HepG2 (cell line): ENCODE results near the gene MXRA8. TPM values are rescaled to one million over a fixed set of nuclear protein-coding genes. Genes with fewer than 3 reads are reported as not detected.

Source experiments
- EHMT2 ChIP-seq: fragments of 200-600 bp; sonication (generic); IDR thresholded peaks from 2 replicates; pipeline ENCODE4 v1.7.0; 2017; ENCODE audit warnings: antibody characterized with exemption, low read depth, low read length, borderline replicate concordance
- FOXA3 ChIP-seq: IDR thresholded peaks from 2 replicates; pipeline ENCODE4 v1.6.1; 2016; ENCODE audit warnings: missing genetic modification reagents, missing compliant biosample characterization
- GATAD2A ChIP-seq: IDR thresholded peaks from 2 replicates; pipeline ENCODE4 v1.6.1; 2016
- KDM4B ChIP-seq: sonication (generic); formaldehyde crosslinking; IDR thresholded peaks from 2 replicates; pipeline ENCODE4 v1.4.0; 2020; ENCODE audit warnings: missing genetic modification reagents
- RERE ChIP-seq: IDR thresholded peaks from 2 replicates; pipeline ENCODE4 v1.6.1; 2016; ENCODE audit warnings: low read depth, missing genetic modification reagents, missing compliant biosample characterization
- SNAPC2 ChIP-seq: sonication (generic); formaldehyde crosslinking; IDR thresholded peaks from 2 replicates; pipeline ENCODE4 v1.8.1; 2022; ENCODE audit warnings: mild to moderate bottlenecking, missing genetic modification reagents
- SNAPC5 ChIP-seq: sonication (generic); formaldehyde crosslinking; IDR thresholded peaks from 2 replicates; pipeline ENCODE4 v1.8.1; 2023; ENCODE audit warnings: mild to moderate bottlenecking, missing genetic modification reagents, borderline replicate concordance
- TOE1 ChIP-seq: sonication (generic); formaldehyde crosslinking; IDR thresholded peaks from 2 replicates; pipeline ENCODE4 v1.4.0; 2020; ENCODE audit warnings: mild to moderate bottlenecking, missing genetic modification reagents
- ZBED4 ChIP-seq: sonication (generic); formaldehyde crosslinking; IDR thresholded peaks from 2 replicates; pipeline ENCODE4 v1.4.0; 2020; ENCODE audit warnings: missing genetic modification reagents, borderline replicate concordance
- ZNF333 ChIP-seq: sonication (generic); formaldehyde crosslinking; IDR thresholded peaks from 2 replicates; pipeline ENCODE4 v1.4.0; 2020; ENCODE audit warnings: mild to moderate bottlenecking, missing genetic modification reagents, borderline replicate concordance
- ZNF660 ChIP-seq: sonication (generic); formaldehyde crosslinking; IDR thresholded peaks from 2 replicates; pipeline ENCODE4 v1.5.1; 2020; ENCODE audit warnings: mild to moderate bottlenecking, low read depth, missing genetic modification reagents, borderline replicate concordance
- ZNF766 ChIP-seq: sonication (generic); formaldehyde crosslinking; IDR thresholded peaks from 2 replicates; pipeline ENCODE4 v1.5.0; 2020; ENCODE audit warnings: missing genetic modification reagents, borderline replicate concordance
- ZNF772 ChIP-seq: sonication (generic); formaldehyde crosslinking; IDR thresholded peaks from 2 replicates; pipeline ENCODE4 v1.5.0; 2020; ENCODE audit warnings: mild to moderate bottlenecking, missing genetic modification reagents
- polyA plus RNA-seq, 8 experiments: library from polyadenylated mRNA; depleted of rRNA in 3 of 8; stranded (reverse) in 7 of 8; unstranded in 1 of 8; fragments of >200 nt; fragmentation: Illumina TruSeq in 4 of 8; extraction: Trizol in 4 of 8; gene quantifications; 2 replicates each; pipeline versions ENCODE4 v1.2.1 to v1.2.3, GENCODE V29; 2011 to 2016; ENCODE audit warnings: low read depth in 4 of 8, missing spikeins in 1 of 8, mixed read lengths in 1 of 8; ENCODE audit not compliant: insufficient read depth in 1 of 8
- total RNA-seq, 5 experiments: library from RNA; depleted of rRNA; stranded (reverse); fragments of >200 nt; fragmentation: Illumina TruSeq; extraction: Trizol; gene quantifications; 2 replicates each; pipeline ENCODE4 v1.2.3, GENCODE V29; 2016; ENCODE audit warnings: low read depth in 1 of 5
- TF ChIP-seq, protein P1 (sequence below): sonication (generic); formaldehyde crosslinking; IDR thresholded peaks from 2 replicates; pipeline ENCODE4 v1.4.0; 2020; ENCODE audit warnings: missing genetic modification reagents
- TF ChIP-seq, protein P2 (sequence below): sonication (generic); formaldehyde crosslinking; IDR thresholded peaks from 2 replicates; pipeline ENCODE4 v1.5.1; 2020; ENCODE audit warnings: missing genetic modification reagents, mild to moderate bottlenecking, borderline replicate concordance

MXRA8 gene
- total and polyA plus RNA-seq, 2 of the 13 experiments (the other 11 are each of a cell fraction or from before 2014, with no cell fraction given): 19.8 to 44.8 TPM

DNA sequence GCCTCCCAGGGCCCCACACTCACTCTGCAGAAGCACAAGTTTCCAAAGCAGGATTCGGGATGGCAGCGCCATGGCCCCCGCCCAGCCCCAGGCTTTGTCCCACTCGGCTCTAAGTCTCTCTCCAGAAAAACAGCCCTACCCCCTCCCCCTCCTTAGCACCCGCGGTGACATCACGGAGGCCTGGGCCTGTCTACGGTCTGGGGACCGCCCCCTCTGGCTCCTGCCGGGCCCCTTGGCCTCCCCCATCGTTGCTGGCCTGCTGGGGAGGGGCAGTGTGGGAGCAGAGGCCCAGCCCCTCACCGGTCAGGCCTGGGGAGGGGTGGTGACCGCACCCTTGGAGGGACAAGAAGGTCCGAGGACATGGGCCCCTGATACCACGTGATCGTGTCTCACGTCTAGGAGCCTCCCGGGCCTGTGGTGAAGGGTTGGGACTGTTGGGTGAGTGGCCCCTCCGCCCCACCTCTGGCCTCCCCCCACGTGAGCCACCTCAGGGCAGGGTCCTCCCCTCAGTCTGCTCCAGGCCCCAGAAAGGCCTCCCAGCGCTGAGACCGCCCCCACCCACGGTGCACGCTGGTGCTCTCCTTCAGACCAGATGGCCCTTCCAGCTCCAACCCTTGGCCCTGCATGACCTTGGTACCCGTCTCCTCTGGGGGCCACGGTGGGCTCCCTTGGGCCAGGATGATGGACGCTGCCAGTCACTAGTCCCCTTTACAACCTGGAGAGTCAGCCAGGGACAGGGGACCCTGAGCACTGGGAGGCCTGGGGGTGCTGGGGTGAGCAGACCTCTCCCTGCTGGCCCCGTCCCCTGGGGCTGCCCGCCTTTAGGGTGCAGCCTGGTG is at the start of gene MXRA8 (continued):
- no peak for TF ChIP-seq SNAPC5 (CRISPR knock-in tag)
- no peak for TF ChIP-seq ZNF766 (CRISPR knock-in tag)
- peak; percentile 56; the same call in 1 of the 2 replicates for TF ChIP-seq ZNF333 (CRISPR knock-in tag)
- no peak for TF ChIP-seq TOE1
- no peak for TF ChIP-seq SNAPC2 (CRISPR knock-in tag)
- no peak for TF ChIP-seq ZNF660 (CRISPR knock-in tag)
- no peak for TF ChIP-seq ZBED4 (CRISPR knock-in tag)
- TF ChIP-seq FOXA3: no peak; the same call in 1 of the 2 replicates
- TF ChIP-seq, protein P1, sequence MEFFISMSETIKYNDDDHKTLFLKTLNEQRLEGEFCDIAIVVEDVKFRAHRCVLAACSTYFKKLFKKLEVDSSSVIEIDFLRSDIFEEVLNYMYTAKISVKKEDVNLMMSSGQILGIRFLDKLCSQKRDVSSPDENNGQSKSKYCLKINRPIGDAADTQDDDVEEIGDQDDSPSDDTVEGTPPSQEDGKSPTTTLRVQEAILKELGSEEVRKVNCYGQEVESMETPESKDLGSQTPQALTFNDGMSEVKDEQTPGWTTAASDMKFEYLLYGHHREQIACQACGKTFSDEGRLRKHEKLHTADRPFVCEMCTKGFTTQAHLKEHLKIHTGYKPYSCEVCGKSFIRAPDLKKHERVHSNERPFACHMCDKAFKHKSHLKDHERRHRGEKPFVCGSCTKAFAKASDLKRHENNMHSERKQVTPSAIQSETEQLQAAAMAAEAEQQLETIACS (CRISPR knock-in tag): no peak
- TF ChIP-seq ZNF772 (CRISPR knock-in tag): no peak
- no peak for TF ChIP-seq EHMT2
- peak; percentile 51 for TF ChIP-seq GATAD2A (CRISPR knock-in tag)
- TF ChIP-seq, protein P2, sequence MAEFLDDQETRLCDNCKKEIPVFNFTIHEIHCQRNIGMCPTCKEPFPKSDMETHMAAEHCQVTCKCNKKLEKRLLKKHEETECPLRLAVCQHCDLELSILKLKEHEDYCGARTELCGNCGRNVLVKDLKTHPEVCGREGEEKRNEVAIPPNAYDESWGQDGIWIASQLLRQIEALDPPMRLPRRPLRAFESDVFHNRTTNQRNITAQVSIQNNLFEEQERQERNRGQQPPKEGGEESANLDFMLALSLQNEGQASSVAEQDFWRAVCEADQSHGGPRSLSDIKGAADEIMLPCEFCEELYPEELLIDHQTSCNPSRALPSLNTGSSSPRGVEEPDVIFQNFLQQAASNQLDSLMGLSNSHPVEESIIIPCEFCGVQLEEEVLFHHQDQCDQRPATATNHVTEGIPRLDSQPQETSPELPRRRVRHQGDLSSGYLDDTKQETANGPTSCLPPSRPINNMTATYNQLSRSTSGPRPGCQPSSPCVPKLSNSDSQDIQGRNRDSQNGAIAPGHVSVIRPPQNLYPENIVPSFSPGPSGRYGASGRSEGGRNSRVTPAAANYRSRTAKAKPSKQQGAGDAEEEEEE: no peak
- TF ChIP-seq RERE (CRISPR knock-in tag): no peak
- peak; percentile 29; the same call in 1 of the 2 replicates for TF ChIP-seq KDM4B (CRISPR knock-in tag)
